Islet precursor cell (in vitro differentiated cells): ENCODE data around the gene MYO1F.

Experiments
- DNase-seq: peaks from one replicate; pipeline ENCODE4 v3.0.0-alpha.2; 2018

Gene MYO1F

GRCh38 chr19:8489561-8490394 lies 87.5 kb downstream of the MYO1F start:
- no peak for DNase-seq

- no peak for DNase-seq
These were observed 88.9 kb downstream of the MYO1F start for GRCh38 chr19:8488365-8488764.

GRCh38 chr19:8487137-8487851 lies 89.9 kb downstream of the MYO1F start:
- no peak for DNase-seq

GRCh38 chr19:8486661-8487136 lies 90.5 kb downstream of the MYO1F start:
- DNase-seq, result no peak

- DNase-seq, result no peak
These were observed 91.5 kb downstream of the MYO1F start for GRCh38 chr19:8485561-8486371.

GRCh38 chr19:8484331-8484894 lies 92.8 kb downstream of the MYO1F start:
- no peak for DNase-seq

- no peak for DNase-seq
These were observed 94.1 kb downstream of the MYO1F start for GRCh38 chr19:8483165-8483564.

GRCh38 chr19:8482696-8483095 lies 94.5 kb downstream of the MYO1F start:
- no peak for DNase-seq

- no peak for DNase-seq
These were observed 95.6 kb downstream of the MYO1F start for GRCh38 chr19:8481616-8482015.

- DNase-seq, result no peak
These were observed 96.0 kb downstream of the MYO1F start for GRCh38 chr19:8481201-8481600.

GRCh38 chr19:8478598-8478997 lies 98.6 kb downstream of the MYO1F start:
- no peak for DNase-seq

GRCh38 chr19:8477889-8478288 lies 99.4 kb downstream of the MYO1F start:
- no peak for DNase-seq

GRCh38 chr19:8476524-8476923 lies 100.7 kb downstream of the MYO1F start:
- no peak for DNase-seq

GRCh38 chr19:8475005-8475404 lies 102.2 kb downstream of the MYO1F start:
- DNase-seq, result no peak

GRCh38 chr19:8473648-8474476 lies 103.4 kb downstream of the MYO1F start:
- DNase-seq, result no peak
